Smooth muscle cell (in vitro differentiated cells): ENCODE data around the gene GRM7. TPM values are rescaled to one million over a fixed set of nuclear protein-coding genes. Genes with fewer than 3 reads are reported as not detected.

Experiments used
- DNase-seq: peaks from one replicate; lab custom pipeline; 2025; ENCODE audit not compliant: unreplicated experiment; lab: John Stamatoyannopoulos, UW
- H2AFZ ChIP-seq: fragments of 200-600 bp; sonication (generic); 2 replicates; pipeline ENCODE4 v1.6.0; 2016; ENCODE audit warnings: antibody characterized with exemption, low read depth, mild to moderate bottlenecking
- H3F3A ChIP-seq: fragments of 200-600 bp; sonication (generic); 2 replicates; pipeline ENCODE4 v1.6.0; 2017; ENCODE audit warnings: antibody characterized with exemption, low read depth
- H3K27ac ChIP-seq: fragments of 200-600 bp; sonication (generic); 2 replicates; pipeline ENCODE4 v1.5.1; 2016; ENCODE audit warnings: low read depth, mild to moderate bottlenecking
- H3K27me3 ChIP-seq: fragments of 200-600 bp; sonication (generic); 2 replicates; pipeline ENCODE4 v1.6.1; 2016; ENCODE audit warnings: low read depth, mild to moderate bottlenecking
- H3K36me3 ChIP-seq: fragments of 200-600 bp; sonication (generic); 2 replicates; pipeline ENCODE4 v1.5.1; 2016; ENCODE audit warnings: low read depth
- H3K4me1 ChIP-seq: fragments of 200-600 bp; sonication (generic); 2 replicates; pipeline ENCODE4 v1.5.1; 2016; ENCODE audit warnings: low read depth
- H3K4me2 ChIP-seq: fragments of 200-600 bp; sonication (generic); 2 replicates; pipeline ENCODE4 v1.6.0; 2016; ENCODE audit warnings: mild to moderate bottlenecking
- H3K4me3 ChIP-seq: fragments of 200-600 bp; sonication (generic); 2 replicates; pipeline ENCODE4 v1.5.1; 2016; ENCODE audit warnings: mild to moderate bottlenecking
- H3K79me2 ChIP-seq: fragments of 200-600 bp; sonication (generic); 2 replicates; pipeline ENCODE4 v1.6.0; 2016; ENCODE audit warnings: low read depth, mild to moderate bottlenecking
- H3K9ac ChIP-seq: fragments of 200-600 bp; sonication (generic); 2 replicates; pipeline ENCODE4 v1.6.0; 2016; ENCODE audit warnings: low read depth
- H3K9me3 ChIP-seq: fragments of 200-600 bp; sonication (generic); replicated peaks from 2 replicates; pipeline ENCODE4 v1.5.1; 2016; ENCODE audit warnings: low read depth
- H4K20me1 ChIP-seq: fragments of 200-600 bp; sonication (generic); 2 replicates; pipeline ENCODE4 v1.6.0; 2016; ENCODE audit warnings: low read depth
- CTCF ChIP-seq: fragments of 200-600 bp; sonication (generic); IDR thresholded peaks from 2 replicates; pipeline ENCODE4 v1.5.1; 2017; ENCODE audit warnings: borderline replicate concordance, mild to moderate bottlenecking, antibody characterized with exemption; ENCODE audit not compliant: insufficient read depth, poor library complexity, severe bottlenecking
- WGBS: methylation state at CpG from one replicate; pipeline ENCODE4 v1.1.7; 2016; ENCODE audit warnings: low lambda C conversion rate; 5-methylcytosine and 5-hydroxymethylcytosine counted together
- polyA plus RNA-seq: library from polyadenylated mRNA; unstranded; fragments of >200 nt; fragmentation: Nextera tagmentation; extraction: Ambion mirVana; gene quantifications from 2 replicates; pipeline ENCODE4 v1.2.1, GENCODE V29; 2016
- total RNA-seq: library from RNA; depleted of rRNA; stranded (reverse); fragments of >200 nt; gene quantifications from 2 replicates; pipeline ENCODE4 v1.2.3, GENCODE V29; 2014

The GRM7 gene
- total and polyA plus RNA-seq, 2 experiments from 2014 or later = not detected

- DNase-seq = no peak
- Histone ChIP-seq H3K4me2 (no peak overlapping the region), H3K36me3 (no peaks in the 10 kb centered on the region), H3K9me3 (no peaks in the 10 kb centered on the region), H3F3A (no peaks in the 10 kb centered on the region), H3K27ac (no peak overlapping the region), H2AFZ (no peak overlapping the region), H3K4me3 (no peak overlapping the region), H3K9ac (no peak overlapping the region), H3K27me3 (no peaks in the 10 kb centered on the region), H4K20me1 (no peaks in the 10 kb centered on the region), H3K79me2 (no peaks in the 10 kb centered on the region), H3K4me1 (peaks cover 14% of the 10 kb centered on the region)
- TF ChIP-seq CTCF = no peak
- 93% methylated on average over 7 of the region's 7 CpGs for WGBS
Observed at GRCh38 chr3:6985848-6986247, 124.9 kb downstream of the GRM7 start.

- Histone ChIP-seq H3K79me2 (no peaks in the 10 kb centered on the region), H2AFZ (no peak overlapping the region), H3K4me2 (no peak overlapping the region), H3F3A (no peaks in the 10 kb centered on the region), H3K9me3 (no peaks in the 10 kb centered on the region), H3K27me3 (no peaks in the 10 kb centered on the region), H3K36me3 (no peaks in the 10 kb centered on the region), H3K4me1 (peaks cover 14% of the 10 kb centered on the region), H3K9ac (no peak overlapping the region), H4K20me1 (no peaks in the 10 kb centered on the region), H3K4me3 (no peak overlapping the region), H3K27ac (no peak overlapping the region)
- no peak for TF ChIP-seq CTCF
- 41% methylated on average over 4 of the region's 4 CpGs for WGBS
- DNase-seq = no peak
Observed at GRCh38 chr3:6989608-6990291, 128.8 kb downstream of the GRM7 start.

GRCh38 chr3:6994081-6994668 lies 133.3 kb downstream of the GRM7 start:
- WGBS = 65% methylated on average over 3 of the region's 3 CpGs
- Histone ChIP-seq H3K4me2 (no peak overlapping the region), H3K79me2 (no peaks in the 10 kb centered on the region), H3K4me3 (no peak overlapping the region), H2AFZ (no peak overlapping the region), H3K9ac (no peak overlapping the region), H3K36me3 (no peaks in the 10 kb centered on the region), H3F3A (no peaks in the 10 kb centered on the region), H3K27me3 (no peaks in the 10 kb centered on the region), H3K27ac (no peak overlapping the region), H4K20me1 (no peaks in the 10 kb centered on the region), H3K9me3 (no peaks in the 10 kb centered on the region), H3K4me1 (peaks cover 12% of the 10 kb centered on the region)
- peak; percentile 33 for TF ChIP-seq CTCF
- no peak for DNase-seq

GRCh38 chr3:7000501-7000900 lies 139.6 kb downstream of the GRM7 start:
- no peak overlapping the region for H2AFZ ChIP-seq
- WGBS = 78% methylated on average over 1 of the region's 1 CpG
- H3K27ac ChIP-seq = no peak overlapping the region
- DNase-seq = no peak
- no peaks in the 10 kb centered on the region for H3K9me3 ChIP-seq
- no peaks in the 10 kb centered on the region for H3K27me3 ChIP-seq
- no peaks in the 10 kb centered on the region for H4K20me1 ChIP-seq
- no peaks in the 10 kb centered on the region for H3F3A ChIP-seq
- H3K79me2 ChIP-seq = no peaks in the 10 kb centered on the region
- TF ChIP-seq CTCF = no peak
- H3K4me1 ChIP-seq = no peaks in the 10 kb centered on the region
- H3K4me2 ChIP-seq = no peak overlapping the region
- no peak overlapping the region for H3K4me3 ChIP-seq
- H3K36me3 ChIP-seq = no peaks in the 10 kb centered on the region
- H3K9ac ChIP-seq = no peak overlapping the region
